DOHH2 (cell line): ENCODE measurements around the gene KRTAP4-2.
A peak's percentile ranks its signal among the peaks of the same experiment; 100 is the strongest.

Experiments used
- H3F3A ChIP-seq: fragments of 200-600 bp; sonication (generic), shearing (Covaris generic); 2 replicates; pipeline ENCODE4 v1.6.0; 2016; ENCODE audit warnings: antibody characterized with exemption, mild to moderate bottlenecking; ENCODE audit not compliant: control insufficient read depth, insufficient read depth
- H3K27ac ChIP-seq: fragments of 200-600 bp; sonication (generic); 2 replicates; pipeline ENCODE4 v1.5.1; 2014; ENCODE audit warnings: low read depth, mild to moderate bottlenecking, low read length, moderate library complexity
- H3K27me3 ChIP-seq: fragments of 200-600 bp; sonication (generic); 2 replicates; pipeline ENCODE4 v1.6.1; 2014; ENCODE audit warnings: mild to moderate bottlenecking, low read length, mixed read lengths; ENCODE audit not compliant: control insufficient read depth
- H3K36me3 ChIP-seq: fragments of 200-600 bp; sonication (generic); 2 replicates; pipeline ENCODE4 v1.6.1; 2014; ENCODE audit warnings: mild to moderate bottlenecking, low read length, moderate library complexity, mixed read lengths; ENCODE audit not compliant: control insufficient read depth
- H3K4me1 ChIP-seq: fragments of 200-600 bp; sonication (generic); 2 replicates; pipeline ENCODE4 v1.6.1; 2014; ENCODE audit warnings: mild to moderate bottlenecking, low read length, mixed read lengths; ENCODE audit not compliant: control insufficient read depth
- H3K4me2 ChIP-seq: fragments of 200-600 bp; sonication (generic); 2 replicates; pipeline ENCODE4 v1.6.0; 2014; ENCODE audit warnings: mild to moderate bottlenecking, low read length, moderate library complexity
- H3K4me3 ChIP-seq: fragments of 200-600 bp; sonication (generic); 2 replicates; pipeline ENCODE4 v1.5.1; 2014; ENCODE audit warnings: mild to moderate bottlenecking, low read length, mixed read lengths
- H3K79me2 ChIP-seq: fragments of 200-600 bp; sonication (generic); 2 replicates; pipeline ENCODE4 v1.6.1; 2014; ENCODE audit warnings: mild to moderate bottlenecking, low read length, mixed read lengths; ENCODE audit not compliant: control insufficient read depth
- H3K9me2 ChIP-seq: fragments of 200-600 bp; sonication (generic); replicated peaks from 2 replicates; pipeline ENCODE4 v1.6.1; 2014; ENCODE audit warnings: mild to moderate bottlenecking, low read length, mixed read lengths; ENCODE audit not compliant: control insufficient read depth
- H3K9me3 ChIP-seq: fragments of 200-600 bp; sonication (generic); 2 replicates; pipeline ENCODE4 v1.6.1; 2014; ENCODE audit warnings: antibody characterized with exemption, low read length, mixed read lengths; ENCODE audit not compliant: control insufficient read depth, insufficient read depth
- H4K20me1 ChIP-seq: fragments of 200-600 bp; sonication (generic); 2 replicates; pipeline ENCODE4 v1.6.0; 2014; ENCODE audit warnings: low read depth, mild to moderate bottlenecking, antibody characterized with exemption, low read length, moderate library complexity; ENCODE audit not compliant: control insufficient read depth, insufficient read depth
- CTCF ChIP-seq: fragments of 200-600 bp; sonication (generic); IDR thresholded peaks from one replicate; pipeline ENCODE4 v1.5.1; 2014; ENCODE audit warnings: antibody characterized with exemption, mild to moderate bottlenecking, low read depth, low read length; ENCODE audit not compliant: poor library complexity, severe bottlenecking
- EZH2phosphoT487 ChIP-seq: fragments of 200-600 bp; sonication (generic); IDR thresholded peaks from 2 replicates; pipeline ENCODE4 v1.6.1; 2017; ENCODE audit warnings: borderline replicate concordance, mild to moderate bottlenecking, antibody characterized with exemption, low read length, moderate library complexity, mixed read lengths

KRTAP4-2 gene

DNA sequence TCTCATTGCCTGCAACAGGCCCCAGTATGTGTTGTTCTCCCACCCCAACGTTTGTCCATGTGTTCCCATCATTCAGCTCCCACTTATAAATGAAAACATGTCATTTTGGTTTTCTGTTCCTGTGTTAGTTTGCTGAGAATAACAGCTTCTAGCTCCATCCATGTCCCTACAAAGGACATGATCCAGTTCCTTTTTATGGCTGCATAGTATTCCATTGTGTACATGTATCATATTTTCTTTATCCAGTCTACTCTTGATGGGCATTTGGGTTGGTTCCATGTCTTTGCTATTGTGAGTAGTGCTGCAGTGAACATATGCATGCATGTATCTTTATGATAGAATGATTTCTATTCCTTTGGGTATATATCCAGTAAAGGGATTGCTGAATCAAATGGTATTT lies 37.7 kb upstream of the KRTAP4-2 start:
- no peaks in the 10 kb centered on the region for H4K20me1 ChIP-seq
- H3K79me2 ChIP-seq: no peaks in the 10 kb centered on the region
- H3K4me3 ChIP-seq: no peak overlapping the region
- no peak overlapping the region for H3K27ac ChIP-seq
- TF ChIP-seq CTCF (no peak), EZH2phosphoT487 (no peak)
- no peak overlapping the region for H3K4me2 ChIP-seq
- no peaks in the 10 kb centered on the region for H3K9me3 ChIP-seq
- H3F3A ChIP-seq: no peaks in the 10 kb centered on the region
- H3K4me1 ChIP-seq: peaks cover 17% of the 10 kb centered on the region
- no peaks in the 10 kb centered on the region for H3K9me2 ChIP-seq
- no peaks in the 10 kb centered on the region for H3K36me3 ChIP-seq
- H3K27me3 ChIP-seq: no peaks in the 10 kb centered on the region

DNA sequence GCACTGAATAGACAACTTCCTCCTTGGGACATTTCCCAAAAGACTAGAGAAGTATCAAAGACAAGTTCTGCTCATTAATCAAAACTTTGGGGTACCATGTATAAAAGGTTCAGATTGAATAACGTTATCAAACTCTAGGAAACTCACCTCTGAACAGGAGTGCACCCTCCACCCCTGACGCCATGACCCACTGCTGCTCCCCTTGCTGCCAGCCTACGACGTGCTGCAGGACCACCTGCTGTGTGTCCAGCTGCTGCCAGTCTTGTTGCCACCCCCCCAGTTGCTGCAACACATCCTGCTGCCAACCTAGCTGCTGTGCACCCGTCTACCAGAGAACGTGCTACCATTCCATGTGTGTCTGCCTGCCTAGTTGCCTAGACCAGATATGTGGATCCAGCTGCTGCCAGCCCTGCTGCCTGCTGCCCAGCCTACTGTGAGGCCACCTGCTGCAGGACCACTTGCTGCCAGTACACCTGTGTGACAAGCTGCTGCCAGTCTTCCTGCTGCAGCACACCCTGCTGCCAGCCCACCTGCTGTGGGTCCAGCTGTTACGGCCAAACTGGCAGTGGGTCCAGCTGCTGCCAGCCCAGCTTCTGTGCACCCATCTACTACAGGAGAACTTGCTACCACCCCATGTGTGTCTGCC lies 34.6 kb upstream of the KRTAP4-2 start:
- Histone ChIP-seq H3K79me2 (no peaks in the 10 kb centered on the region), H3K9me2 (no peaks in the 10 kb centered on the region), H3K27ac (no peak overlapping the region), H3K36me3 (no peaks in the 10 kb centered on the region), H3K4me2 (peak overlapping the region; percentile 25; the same call in 1 of the 2 replicates), H4K20me1 (no peaks in the 10 kb centered on the region), H3K9me3 (no peaks in the 10 kb centered on the region; the same call in 1 of the 2 replicates), H3K4me1 (peaks cover 17% of the 10 kb centered on the region), H3F3A (no peaks in the 10 kb centered on the region), H3K4me3 (no peak overlapping the region), H3K27me3 (no peaks in the 10 kb centered on the region)
- no peak for TF ChIP-seq EZH2phosphoT487
- TF ChIP-seq CTCF: no peak

- Histone ChIP-seq H3K79me2 (no peaks in the 10 kb centered on the region), H3K9me3 (no peaks in the 10 kb centered on the region; the same call in 1 of the 2 replicates), H4K20me1 (no peaks in the 10 kb centered on the region), H3K27me3 (no peaks in the 10 kb centered on the region), H3K4me2 (peak overlapping the region; percentile 25), H3K4me1 (peaks cover 17% of the 10 kb centered on the region), H3K27ac (no peak overlapping the region), H3K36me3 (no peaks in the 10 kb centered on the region), H3F3A (no peaks in the 10 kb centered on the region), H3K4me3 (no peak overlapping the region), H3K9me2 (no peaks in the 10 kb centered on the region)
- TF ChIP-seq CTCF: no peak
- TF ChIP-seq EZH2phosphoT487: no peak
Measured at GRCh38 chr17:41211845-41212466, 33.9 kb upstream of the KRTAP4-2 start.
